GM12864 (cell line): ENCODE data around the gene KYAT1.

Experiments used
- DNase-seq: peaks from one replicate; pipeline ENCODE4 v3.0.0-alpha.2; 2011; ENCODE audit warnings: low read depth
- H3K4me3 ChIP-seq: 2 replicates; pipeline ENCODE4 v1.5.1; 2011; ENCODE audit warnings: mild to moderate bottlenecking, low read depth, low read length, control low read depth
- TF ChIP-seq, protein P1 (sequence below): IDR thresholded peaks from 2 replicates; pipeline ENCODE4 v1.5.1; 2011; ENCODE audit warnings: low read depth, mild to moderate bottlenecking, moderate library complexity, low read length, control low read depth, inconsistent platforms; ENCODE audit errors: missing control alignments

Gene KYAT1

DNA sequence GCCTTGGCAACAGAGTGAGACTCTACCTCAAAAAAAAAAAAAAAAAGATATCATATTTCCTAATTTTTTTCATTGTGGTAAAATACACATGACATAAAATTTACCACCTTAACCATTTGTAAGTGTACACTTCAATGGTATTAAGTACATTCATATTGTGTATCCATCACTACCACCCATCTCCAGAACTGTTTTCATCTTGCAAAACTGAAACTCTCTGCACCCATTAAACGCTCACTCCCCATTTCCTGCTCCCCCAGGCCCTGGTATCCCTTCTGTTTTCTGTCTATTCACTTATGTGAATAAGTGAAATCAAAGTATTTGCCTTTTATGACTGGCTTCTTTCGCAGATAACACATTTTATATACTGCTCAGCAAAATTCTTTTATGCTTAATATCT, 13.0 kb upstream of the KYAT1 start:
- TF ChIP-seq, protein P1, sequence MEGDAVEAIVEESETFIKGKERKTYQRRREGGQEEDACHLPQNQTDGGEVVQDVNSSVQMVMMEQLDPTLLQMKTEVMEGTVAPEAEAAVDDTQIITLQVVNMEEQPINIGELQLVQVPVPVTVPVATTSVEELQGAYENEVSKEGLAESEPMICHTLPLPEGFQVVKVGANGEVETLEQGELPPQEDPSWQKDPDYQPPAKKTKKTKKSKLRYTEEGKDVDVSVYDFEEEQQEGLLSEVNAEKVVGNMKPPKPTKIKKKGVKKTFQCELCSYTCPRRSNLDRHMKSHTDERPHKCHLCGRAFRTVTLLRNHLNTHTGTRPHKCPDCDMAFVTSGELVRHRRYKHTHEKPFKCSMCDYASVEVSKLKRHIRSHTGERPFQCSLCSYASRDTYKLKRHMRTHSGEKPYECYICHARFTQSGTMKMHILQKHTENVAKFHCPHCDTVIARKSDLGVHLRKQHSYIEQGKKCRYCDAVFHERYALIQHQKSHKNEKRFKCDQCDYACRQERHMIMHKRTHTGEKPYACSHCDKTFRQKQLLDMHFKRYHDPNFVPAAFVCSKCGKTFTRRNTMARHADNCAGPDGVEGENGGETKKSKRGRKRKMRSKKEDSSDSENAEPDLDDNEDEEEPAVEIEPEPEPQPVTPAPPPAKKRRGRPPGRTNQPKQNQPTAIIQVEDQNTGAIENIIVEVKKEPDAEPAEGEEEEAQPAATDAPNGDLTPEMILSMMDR, result no peak
- H3K4me3 ChIP-seq, result no peak overlapping the region
- DNase-seq, result no peak

DNA sequence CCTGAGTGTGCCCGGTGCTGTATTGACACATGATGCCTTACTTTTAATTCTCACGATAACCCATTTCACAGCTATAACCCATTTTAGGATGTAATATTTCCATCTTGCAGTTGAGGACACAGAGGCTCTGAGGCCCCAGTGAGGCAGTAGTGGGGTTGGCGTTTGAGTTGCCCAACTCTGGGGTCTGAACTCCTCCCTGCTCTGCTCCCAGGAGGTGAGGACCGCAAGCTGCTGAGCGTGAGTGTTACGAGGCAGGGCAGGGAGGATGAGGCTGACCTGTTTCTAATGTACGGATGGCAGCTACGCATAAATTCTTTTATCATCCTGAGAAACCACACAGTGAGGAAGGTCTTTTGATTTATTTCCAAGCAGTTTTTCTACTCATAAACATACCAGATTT, 11.6 kb upstream of the KYAT1 start:
- no peak overlapping the region for H3K4me3 ChIP-seq
- TF ChIP-seq, protein P1, result no peak
- DNase-seq, result no peak

DNA sequence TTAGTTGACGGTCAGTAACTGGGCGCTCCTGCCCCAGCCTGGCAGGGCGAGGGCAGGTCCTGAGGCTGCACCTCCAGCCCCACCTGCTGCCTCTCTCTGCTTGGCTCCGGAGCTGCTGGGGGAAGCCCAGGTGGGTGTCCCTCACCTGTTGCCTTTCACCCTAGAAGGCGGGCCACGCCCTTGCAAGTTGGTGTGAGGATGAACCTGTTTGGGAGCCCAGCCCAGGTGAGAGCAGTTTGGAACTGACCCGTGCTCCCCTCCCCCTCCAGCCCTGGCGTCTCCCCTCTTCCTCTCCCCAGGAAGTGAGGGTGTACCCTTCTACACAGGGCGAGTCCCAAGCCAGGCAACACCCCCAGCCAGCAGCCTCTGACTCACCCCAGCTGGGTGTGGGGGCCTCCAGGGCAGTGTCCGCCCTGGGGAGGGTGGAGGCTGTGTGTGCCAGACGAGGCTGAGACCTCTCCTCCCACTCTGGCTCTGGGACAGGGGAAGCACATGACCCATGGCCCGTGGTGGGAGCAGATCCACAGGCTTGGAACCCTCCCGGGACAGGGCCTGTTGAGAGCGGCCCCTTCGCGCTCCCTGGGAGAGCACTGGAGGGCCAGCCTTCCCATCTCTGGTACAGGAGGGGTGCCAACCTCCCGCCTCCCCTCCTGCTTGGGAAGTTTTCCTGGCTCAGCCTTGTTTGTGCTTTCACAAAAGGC, 10.6 kb upstream of the KYAT1 start:
- DNase-seq, result no peak
- H3K4me3 ChIP-seq, result no peak overlapping the region
- TF ChIP-seq, protein P1, result no peak

DNA sequence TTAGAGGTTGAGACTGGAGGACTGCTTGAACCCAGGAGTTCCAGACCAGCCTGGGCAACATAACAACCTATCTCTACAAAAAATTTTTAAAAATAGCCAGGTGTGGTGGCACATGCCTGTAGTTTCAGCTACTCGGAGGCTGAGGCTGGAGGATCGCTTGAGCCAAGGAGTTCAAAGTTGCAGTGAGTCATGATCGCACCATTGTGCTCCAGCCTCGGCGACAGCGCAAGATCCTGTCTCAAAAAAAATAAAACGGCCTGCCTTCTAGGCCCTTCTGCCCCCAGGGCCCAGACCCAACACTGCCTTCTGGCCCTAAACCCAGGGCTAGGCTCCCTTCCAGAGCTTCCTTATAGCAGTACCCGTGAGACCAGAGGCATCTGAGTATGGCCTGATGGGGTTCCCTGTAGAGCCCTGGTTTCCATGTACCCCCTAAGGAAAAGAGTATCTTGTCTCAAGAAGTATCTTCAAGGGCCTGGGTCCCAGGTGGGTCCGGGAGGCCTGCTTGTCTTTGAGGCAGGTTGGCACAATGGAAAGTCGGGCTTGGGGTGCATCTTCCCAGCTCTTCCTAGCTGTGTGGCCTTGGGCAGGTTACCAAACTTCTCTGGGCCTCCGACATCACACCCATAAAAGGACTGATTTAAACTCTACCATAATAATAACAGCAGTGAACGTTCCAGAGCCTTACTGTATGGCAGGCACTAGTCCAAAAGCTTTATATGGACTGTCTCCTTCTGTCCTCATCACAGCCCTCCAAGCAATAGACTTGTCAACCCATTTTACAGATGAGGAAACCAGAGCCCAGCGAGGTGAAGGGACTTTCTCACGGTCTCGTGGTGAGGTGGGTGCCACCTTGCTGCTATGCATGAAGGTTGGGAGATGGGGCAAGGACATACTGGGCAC, 9.8 kb upstream of the KYAT1 start:
- DNase-seq, result no peak
- TF ChIP-seq, protein P1, result no peak

DNA sequence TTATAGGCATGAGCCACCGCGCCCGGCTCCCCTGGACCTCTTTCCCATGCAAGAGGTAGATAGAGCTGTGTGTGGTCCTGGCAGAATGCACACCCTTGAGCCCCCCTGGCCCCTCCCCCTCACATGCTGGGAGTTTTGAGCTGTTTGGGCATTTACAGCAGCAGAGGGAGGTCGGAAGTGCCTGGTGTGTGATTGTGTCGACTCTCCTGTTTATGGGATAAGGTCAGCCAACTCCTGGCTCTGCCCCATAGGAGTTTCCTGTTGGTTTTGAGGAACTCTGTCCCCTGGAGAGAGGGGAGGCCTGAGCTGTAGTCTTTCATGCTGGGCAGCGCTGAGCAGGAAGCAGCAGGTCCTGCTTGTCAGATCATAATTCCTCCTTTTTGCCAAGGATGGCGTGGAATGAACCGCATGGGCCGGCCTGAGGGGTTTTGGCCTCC, 6.2 kb upstream of the KYAT1 start:
- no peak for DNase-seq
- TF ChIP-seq, protein P1, result no peak
- no peak overlapping the region for H3K4me3 ChIP-seq

More for the DNA sequence above, 9.8 kb upstream of the KYAT1 start:
- H3K4me3 ChIP-seq, result no peak overlapping the region

DNA sequence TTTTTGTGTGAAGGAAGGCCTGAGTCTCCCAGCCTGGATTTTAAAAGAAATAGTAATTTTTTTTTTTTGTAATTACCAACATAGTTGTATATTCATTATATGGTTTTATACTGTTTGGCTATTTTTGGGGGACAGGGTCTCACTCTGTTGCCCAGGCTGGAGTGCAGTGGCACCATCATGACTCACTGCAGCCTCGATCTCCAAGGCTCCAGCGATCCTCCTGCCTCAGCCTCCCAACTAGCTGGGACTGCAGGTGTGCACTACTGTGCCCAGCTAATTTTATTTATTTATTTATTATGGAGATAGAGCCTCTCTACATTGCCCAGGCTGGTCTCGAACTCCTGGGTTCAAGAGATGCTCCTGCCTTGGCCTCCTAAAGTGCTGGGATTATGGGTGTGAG, 5.3 kb upstream of the KYAT1 start:
- H3K4me3 ChIP-seq, result no peak overlapping the region
- TF ChIP-seq, protein P1, result no peak
- DNase-seq, result no peak
